T-cell (primary cell): ENCODE data around the gene NHS. TPM values are rescaled to one million over a fixed set of nuclear protein-coding genes. Genes with fewer than 3 reads are reported as not detected.

Experiments used
- ATAC-seq, 4 experiments: fragments of 200-7000 bp in 3 of 4; fragments of 150-1000 bp in 1 of 4; cut with Tn5 transposase; replicated peaks in 1 of 4; 1 replicate in 3 of 4; 2 replicates in 1 of 4; pipeline ENCODE4 v1.10.0; 2021; ENCODE audit warnings: moderate library complexity in 3 of 4, mild to moderate bottlenecking in 2 of 4, moderate number of reproducible peaks in 1 of 4
- CTCF ChIA-PET, 2 donors: fragments of 300-600 bp; sonication (Branson Sonifier 250); formaldehyde crosslinking; loops; one replicate each; lab custom pipeline; 2022; ENCODE audit warnings: antibody characterized with exemption in 2 of 2; lab: Charles Lee
- POLR2A ChIA-PET, 2 donors: fragments of 300-600 bp; sonication (Branson Sonifier 250); formaldehyde crosslinking; loops; one replicate each; lab custom pipeline; 2022; ENCODE audit warnings: antibody characterized with exemption in 2 of 2; lab: Charles Lee
- DNase-seq, 35 experiments: peaks; one replicate each; pipeline versions ENCODE4 v3.0.0 to v3.0.0-alpha.2; 2013 to 2023
- H3K27ac ChIP-seq: one replicate; pipeline ENCODE4 v1.5.1; 2013; ENCODE audit warnings: low read length
- H3K27me3 ChIP-seq, 2 experiments: replicated peaks in 1 of 2; 1 replicate in 1 of 2; 2 replicates in 1 of 2; pipeline versions ENCODE4 v1.6.1 to v1.7.0; 2013; ENCODE audit warnings: low read length in 1 of 2, mixed read lengths in 1 of 2; ENCODE audit not compliant: control insufficient read depth in 2 of 2, insufficient read depth in 2 of 2; ENCODE audit errors: extremely low read depth in 1 of 2
- H3K36me3 ChIP-seq, 2 donors: 1 replicate in 1 of 2; 2 replicates in 1 of 2; pipeline versions ENCODE4 v1.6.1 to v1.7.0; 2013; ENCODE audit warnings: low read length in 1 of 2; ENCODE audit not compliant: control insufficient read depth in 2 of 2, insufficient read depth in 1 of 2; ENCODE audit errors: extremely low read depth in 1 of 2
- H3K4me1 ChIP-seq, 2 experiments: 1 replicate in 1 of 2; 2 replicates in 1 of 2; pipeline versions ENCODE4 v1.6.1 to v1.7.0; 2013; ENCODE audit warnings: low read length in 2 of 2, mixed read lengths in 1 of 2; ENCODE audit not compliant: insufficient read depth in 2 of 2, control insufficient read depth in 1 of 2; ENCODE audit errors: extremely low read depth in 1 of 2
- H3K4me3 ChIP-seq, 2 donors: 1 replicate in 1 of 2; 2 replicates in 1 of 2; pipeline versions ENCODE4 v1.5.1 to v1.7.0; 2013; ENCODE audit warnings: mild to moderate bottlenecking in 2 of 2, low read length in 1 of 2, moderate library complexity in 1 of 2; ENCODE audit not compliant: control insufficient read depth in 1 of 2; ENCODE audit errors: extremely low read depth in 1 of 2
- H3K9me3 ChIP-seq: 2 replicates; pipeline ENCODE4 v1.7.0; 2013
- H3K27ac Mint-ChIP-seq, 2 donors: one replicate each; pipeline ENCODE4 v1.8.0; 2020 to 2021; ENCODE audit warnings: mild to moderate bottlenecking in 2 of 2, mixed read lengths in 2 of 2
- H3K27me3 Mint-ChIP-seq, 2 donors: one replicate each; pipeline ENCODE4 v1.8.0; 2021 to 2022; ENCODE audit warnings: mixed read lengths in 2 of 2
- H3K36me3 Mint-ChIP-seq: one replicate; pipeline ENCODE4 v1.8.0; 2021; ENCODE audit warnings: mixed read lengths
- H3K4me1 Mint-ChIP-seq, 3 donors: one replicate each; pipeline ENCODE4 v1.8.0; 2020 to 2022; ENCODE audit warnings: mixed read lengths in 3 of 3, mild to moderate bottlenecking in 1 of 3
- H3K4me3 Mint-ChIP-seq, 3 donors: one replicate each; pipeline ENCODE4 v1.8.0; 2020 to 2022; ENCODE audit warnings: mild to moderate bottlenecking in 3 of 3, mixed read lengths in 3 of 3, moderate library complexity in 3 of 3
- H3K9me3 Mint-ChIP-seq, 3 donors: one replicate each; pipeline ENCODE4 v1.8.0; 2020 to 2022; ENCODE audit warnings: mixed read lengths in 3 of 3
- WGBS: methylation state at CpG from one replicate; pipeline ENCODE4 v1.1.5; 2013; ENCODE audit warnings: missing lambda C conversion rate; ENCODE audit not compliant: insufficient coverage; 5-methylcytosine and 5-hydroxymethylcytosine counted together
- total RNA-seq, 35 experiments: library from RNA in 6 of 35; stranded (reverse) in 6 of 35; fragments of 120-200 nt in 1 of 35; gene quantifications; one replicate each; pipeline versions ENCODE4 v1.2.1 to v1.2.4 and lab custom pipeline; 2013 to 2026

NHS gene
- total RNA-seq, 5 donors from 2014 or later (not counting 1 experiment from before 2014, with no cell fraction given), result 0.03 to 0.20 (median 0.11) TPM; not detected in 1

GRCh38 chrX:17629519-17629918 lies 254.5 kb downstream of the NHS start:
- peaks cover 0 to 18% of the 10 kb centered on the region in 2 donors for H3K27me3 Mint-ChIP-seq
- no peak overlapping the region for H3K27ac Mint-ChIP-seq
- Histone ChIP-seq H3K36me3 (no peaks in the 10 kb centered on the region), H3K9me3 (no peaks in the 10 kb centered on the region), H3K4me1 (no peaks in the 10 kb centered on the region), H3K27me3 (no peaks in the 10 kb centered on the region), H3K4me3 (no peak overlapping the region), H3K27ac (no peak overlapping the region)
- DNase-seq (no peak), ATAC-seq (no peak)
- POLR2A ChIA-PET, result no interaction called here
- WGBS, result no CpG with 5 or more reads among the region's 1 CpG
- H3K36me3 Mint-ChIP-seq, result no peaks in the 10 kb centered on the region
- no peak overlapping the region for H3K4me3 Mint-ChIP-seq
- H3K9me3 Mint-ChIP-seq, result no peaks in the 10 kb centered on the region
- CTCF ChIA-PET, result no interaction called here
- H3K4me1 Mint-ChIP-seq, result peaks cover 0 to 9% (median 8%) of the 10 kb centered on the region in 3 donors

- ChIA-PET POLR2A (no interaction called here), CTCF (no interaction called here)
- ATAC-seq, result no peak
- H3K4me1 ChIP-seq, result no peaks in the 10 kb centered on the region
- DNase-seq, result no peak
- H3K9me3 ChIP-seq, result no peaks in the 10 kb centered on the region
- Mint-ChIP-seq H3K4me1 (peaks cover 0 to 9% (median 8%) of the 10 kb centered on the region in 3 donors), H3K27me3 (peaks cover 0 to 18% of the 10 kb centered on the region in 2 donors), H3K36me3 (no peaks in the 10 kb centered on the region), H3K9me3 (no peaks in the 10 kb centered on the region), H3K4me3 (no peak overlapping the region), H3K27ac (no peak overlapping the region)
- WGBS, result no CpG with 5 or more reads among the region's 3 CpGs
- H3K36me3 ChIP-seq, result no peaks in the 10 kb centered on the region
- H3K4me3 ChIP-seq, result no peak overlapping the region
- H3K27ac ChIP-seq, result no peak overlapping the region
- no peaks in the 10 kb centered on the region for H3K27me3 ChIP-seq
Observed at GRCh38 chrX:17631647-17632046, 256.6 kb downstream of the NHS start.

GRCh38 chrX:17632942-17633341 lies 257.9 kb downstream of the NHS start:
- ChIA-PET CTCF (interaction anchor here in 1 of 2 donors (0.5 kb wide), 1 partner anchor 65 kb away, joined by 4 read pairs; no protein-coding TSS in a partner anchor), POLR2A (no interaction called here)
- Histone ChIP-seq H3K27me3 (no peaks in the 10 kb centered on the region), H3K4me3 (no peak overlapping the region), H3K9me3 (no peaks in the 10 kb centered on the region), H3K27ac (peak overlapping the region; percentile 4), H3K4me1 (no peaks in the 10 kb centered on the region), H3K36me3 (no peaks in the 10 kb centered on the region)
- Mint-ChIP-seq H3K9me3 (no peaks in the 10 kb centered on the region), H3K4me3 (peak overlapping the region in 2 of 3 donors; percentile 15 to 61), H3K27me3 (peaks cover 0 to 13% of the 10 kb centered on the region in 2 donors), H3K4me1 (peaks cover 0 to 9% (median 8%) of the 10 kb centered on the region in 3 donors), H3K36me3 (no peaks in the 10 kb centered on the region), H3K27ac (peak overlapping the region; percentile 77 to 87)
- DNase-seq (peak in 1 of 35 experiments; percentile 5), ATAC-seq (peak in 2 of 4 experiments; percentile 31 to 48)
- no CpG with 5 or more reads among the region's 3 CpGs for WGBS

GRCh38 chrX:17633546-17633945 lies 258.5 kb downstream of the NHS start:
- Mint-ChIP-seq H3K4me1 (peaks cover 0 to 9% (median 8%) of the 10 kb centered on the region in 3 donors), H3K27me3 (peaks cover 0 to 11% of the 10 kb centered on the region in 2 donors), H3K36me3 (no peaks in the 10 kb centered on the region), H3K4me3 (peak overlapping the region in 1 of 3 donors; percentile 61), H3K9me3 (no peaks in the 10 kb centered on the region), H3K27ac (peak overlapping the region; percentile 77 to 87)
- WGBS, result no CpG with 5 or more reads among the region's 2 CpGs
- ChIA-PET CTCF (no interaction called here), POLR2A (no interaction called here)
- H3K27me3 ChIP-seq, result no peaks in the 10 kb centered on the region
- peak overlapping the region; percentile 4 for H3K27ac ChIP-seq
- H3K36me3 ChIP-seq, result no peaks in the 10 kb centered on the region
- ATAC-seq (no peak), DNase-seq (no peak)
- H3K4me1 ChIP-seq, result no peaks in the 10 kb centered on the region
- no peak overlapping the region for H3K4me3 ChIP-seq
- H3K9me3 ChIP-seq, result no peaks in the 10 kb centered on the region

- Mint-ChIP-seq H3K4me3 (no peak overlapping the region), H3K27ac (no peak overlapping the region), H3K9me3 (no peaks in the 10 kb centered on the region), H3K27me3 (peaks cover 0 to 3% of the 10 kb centered on the region in 2 donors), H3K36me3 (no peaks in the 10 kb centered on the region), H3K4me1 (peaks cover 0 to 9% (median 8%) of the 10 kb centered on the region in 3 donors)
- no peak for ATAC-seq
- Histone ChIP-seq H3K27ac (no peak overlapping the region), H3K4me3 (no peak overlapping the region), H3K4me1 (no peaks in the 10 kb centered on the region), H3K36me3 (no peaks in the 10 kb centered on the region), H3K9me3 (no peaks in the 10 kb centered on the region), H3K27me3 (no peaks in the 10 kb centered on the region)
- DNase-seq, result no peak
- POLR2A ChIA-PET, result no interaction called here
- no CpG with 5 or more reads among the region's 9 CpGs for WGBS
- CTCF ChIA-PET, result no interaction called here
Observed at GRCh38 chrX:17634542-17635207, 259.7 kb downstream of the NHS start.

GRCh38 chrX:17635231-17635630 lies 260.2 kb downstream of the NHS start:
- no peaks in the 10 kb centered on the region for H3K36me3 ChIP-seq
- Mint-ChIP-seq H3K9me3 (no peaks in the 10 kb centered on the region), H3K4me3 (no peak overlapping the region), H3K27ac (no peak overlapping the region), H3K4me1 (peaks cover 0 to 9% (median 8%) of the 10 kb centered on the region in 3 donors), H3K36me3 (no peaks in the 10 kb centered on the region), H3K27me3 (peaks cover 0 to 3% of the 10 kb centered on the region in 2 donors)
- no peaks in the 10 kb centered on the region for H3K9me3 ChIP-seq
- POLR2A ChIA-PET, result no interaction called here
- H3K4me1 ChIP-seq, result no peaks in the 10 kb centered on the region
- no peak overlapping the region for H3K4me3 ChIP-seq
- no peak overlapping the region for H3K27ac ChIP-seq
- DNase-seq (no peak), ATAC-seq (no peak)
- CTCF ChIA-PET, result no interaction called here
- WGBS, result no CpG with 5 or more reads among the region's 5 CpGs
- H3K27me3 ChIP-seq, result no peaks in the 10 kb centered on the region
